HG03520 (cell line): ENCODE measurements around the gene TMEM198.
A peak's percentile ranks its signal among the peaks of the same experiment; 100 is the strongest.

Experiments
- ATAC-seq: cut with Tn5 transposase; IDR thresholded peaks from one replicate; pipeline ENCODE4 v1.9.1; 2021; ENCODE audit warnings: mild to moderate bottlenecking, moderate library complexity; ENCODE audit not compliant: unreplicated experiment

TMEM198 gene

GRCh38 chr2:219524817-219525216, 19.0 kb upstream of the TMEM198 start:
- ATAC-seq: no peak

GRCh38 chr2:219525533-219526232, 18.1 kb upstream of the TMEM198 start:
- no peak for ATAC-seq

GRCh38 chr2:219526320-219527075, 17.3 kb upstream of the TMEM198 start:
- no peak for ATAC-seq

- ATAC-seq: no peak
Measured at GRCh38 chr2:219527076-219527394, 16.8 kb upstream of the TMEM198 start.

GRCh38 chr2:219527472-219527871, 16.4 kb upstream of the TMEM198 start:
- ATAC-seq: no peak

GRCh38 chr2:219530048-219530963, 13.5 kb upstream of the TMEM198 start:
- ATAC-seq: peak; percentile 84

- no peak for ATAC-seq
Measured at GRCh38 chr2:219531639-219532377, 12.0 kb upstream of the TMEM198 start.

GRCh38 chr2:219532378-219532649, 11.5 kb upstream of the TMEM198 start:
- ATAC-seq: no peak

- ATAC-seq: no peak
Measured at GRCh38 chr2:219533930-219534661, 9.7 kb upstream of the TMEM198 start.

- no peak for ATAC-seq
Measured at GRCh38 chr2:219536425-219536824, 7.4 kb upstream of the TMEM198 start.

GRCh38 chr2:219536967-219537366, 6.9 kb upstream of the TMEM198 start:
- ATAC-seq: no peak

GRCh38 chr2:219537657-219538488, 6.0 kb upstream of the TMEM198 start:
- no peak for ATAC-seq

- ATAC-seq: no peak
Measured at GRCh38 chr2:219538504-219538951, 5.3 kb upstream of the TMEM198 start.

- no peak for ATAC-seq
Measured at GRCh38 chr2:219538956-219539788, 4.7 kb upstream of the TMEM198 start.

- ATAC-seq: no peak
Measured at GRCh38 chr2:219539926-219540678, 3.7 kb upstream of the TMEM198 start.

GRCh38 chr2:219540784-219541504, 2.9 kb upstream of the TMEM198 start:
- ATAC-seq: no peak

GRCh38 chr2:219541611-219542180, 2.1 kb upstream of the TMEM198 start:
- peak; percentile 44 for ATAC-seq
